Keratinocyte (primary cell): Measurements from ENCODE around the gene ZNF747. TPM values are rescaled to one million over a fixed set of nuclear protein-coding genes. Genes with fewer than 3 reads are reported as not detected.

Experiments used
- DNase-seq: peaks from one replicate; pipeline ENCODE4 v3.0.0-alpha.2; 2011; ENCODE audit warnings: low read depth, missing footprints, low spot score
- FAIRE-seq: peaks from 2 replicates; lab custom pipeline; 2011; peaks lifted over from hg19 to GRCh38; lab: Jason Lieb, UNC
- H2AFZ ChIP-seq: 2 replicates; pipeline ENCODE4 v1.6.0; 2012; ENCODE audit warnings: low read length, control low read depth, inconsistent platforms; ENCODE audit not compliant: control insufficient read depth
- H3K27ac ChIP-seq: 2 replicates; pipeline ENCODE4 v1.5.1; 2011; ENCODE audit warnings: low read length; ENCODE audit not compliant: control insufficient read depth, insufficient read depth
- H3K27me3 ChIP-seq: 3 replicates; pipeline ENCODE4 v1.6.0; 2011; ENCODE audit warnings: low read length; ENCODE audit not compliant: control insufficient read depth, insufficient read depth; ENCODE audit errors: extremely low read depth
- H3K36me3 ChIP-seq, 2 experiments: 2 replicates in 1 of 2; 3 replicates in 1 of 2; pipeline ENCODE4 v1.5.1; 2011; ENCODE audit warnings: low read length in 2 of 2, mild to moderate bottlenecking in 1 of 2; ENCODE audit not compliant: control insufficient read depth in 2 of 2, insufficient read depth in 2 of 2; ENCODE audit errors: extremely low read depth in 1 of 2
- H3K4me1 ChIP-seq: 3 replicates; pipeline ENCODE4 v1.5.1; 2011; ENCODE audit warnings: low read length; ENCODE audit not compliant: control insufficient read depth, insufficient read depth; ENCODE audit errors: extremely low read depth
- H3K4me2 ChIP-seq: 3 replicates; pipeline ENCODE4 v1.6.0; 2011; ENCODE audit warnings: low read depth, low read length; ENCODE audit not compliant: control insufficient read depth, insufficient read depth; ENCODE audit errors: extremely low read depth
- H3K4me3 ChIP-seq, 3 experiments: fragments of 200-600 bp in 1 of 3; sonication (generic) in 1 of 3; 2 replicates in 2 of 3; 3 replicates in 1 of 3; pipeline ENCODE4 v1.5.1; 2011 to 2016; ENCODE audit warnings: low read length in 3 of 3, mild to moderate bottlenecking in 3 of 3, control low read depth in 2 of 3, inconsistent platforms in 1 of 3, low read depth in 1 of 3, mixed read lengths in 1 of 3, mixed run types in 1 of 3, moderate library complexity in 1 of 3; ENCODE audit not compliant: control insufficient read depth in 2 of 3, insufficient read depth in 2 of 3; ENCODE audit errors: extremely low read depth in 1 of 3
- H3K79me2 ChIP-seq: 2 replicates; pipeline ENCODE4 v1.6.0; 2012; ENCODE audit warnings: low read length; ENCODE audit not compliant: control insufficient read depth, insufficient read depth
- H3K9ac ChIP-seq: 3 replicates; pipeline ENCODE4 v1.6.0; 2011; ENCODE audit warnings: low read length; ENCODE audit not compliant: control insufficient read depth, insufficient read depth; ENCODE audit errors: extremely low read depth
- H3K9me1 ChIP-seq: 3 replicates; pipeline ENCODE4 v1.6.0; 2011; ENCODE audit warnings: low read length; ENCODE audit not compliant: control insufficient read depth, insufficient read depth; ENCODE audit errors: extremely low read depth
- H3K9me3 ChIP-seq: 2 replicates; pipeline ENCODE4 v1.5.1; 2012; ENCODE audit warnings: low read depth, low read length; ENCODE audit not compliant: control insufficient read depth
- H4K20me1 ChIP-seq: 3 replicates; pipeline ENCODE4 v1.6.0; 2011; ENCODE audit warnings: low read length; ENCODE audit not compliant: control insufficient read depth, insufficient read depth; ENCODE audit errors: extremely low read depth
- EZH2 ChIP-seq: IDR thresholded peaks from one replicate; pipeline ENCODE4 v1.6.1; 2012; ENCODE audit warnings: inconsistent platforms, mild to moderate bottlenecking, low read length, moderate library complexity
- dilution Hi-C: fragments of 300-500 bp; cut with MboI; formaldehyde crosslinking; loops from one replicate; pipeline ENCODE4 v1.7.0; 2020; ENCODE audit warnings: low sequenced_read_pairs; ENCODE audit not compliant: extremely low pct_ligation_motif_present
- polyA plus RNA-seq, 5 experiments: library from polyadenylated mRNA; depleted of rRNA in 3 of 5; stranded (reverse) in 3 of 5; stranded (forward) in 1 of 5; unstranded in 1 of 5; fragments of >200 nt; gene quantifications; 1 replicate in 1 of 5; 2 replicates in 3 of 5; 3 replicates in 1 of 5; pipeline versions ENCODE4 v1.2.1 to v1.2.3, GENCODE V29; 2011 to 2012; ENCODE audit warnings: missing spikeins in 2 of 5, low read depth in 1 of 5, low replicate concordance in 1 of 5
- TF ChIP-seq, protein P1 (sequence below), 3 experiments: IDR thresholded peaks in 1 of 3; conservative IDR thresholded peaks in 1 of 3; optimal IDR thresholded peaks in 1 of 3; 2 replicates in 2 of 3; 3 replicates in 1 of 3; pipeline versions ENCODE3 to v1.5.1; 2011; ENCODE audit warnings: low read length in 3 of 3, mild to moderate bottlenecking in 3 of 3, moderate library complexity in 2 of 3, control low read depth in 1 of 3, inconsistent platforms in 1 of 3; ENCODE audit not compliant: insufficient read depth in 2 of 3; ENCODE audit errors: extremely low read depth in 1 of 3

ZNF747 gene
- polyA plus RNA-seq, 1 donor (not counting 4 experiments of a cell fraction or from before 2014, with no cell fraction given), result 2.7 TPM

DNA sequence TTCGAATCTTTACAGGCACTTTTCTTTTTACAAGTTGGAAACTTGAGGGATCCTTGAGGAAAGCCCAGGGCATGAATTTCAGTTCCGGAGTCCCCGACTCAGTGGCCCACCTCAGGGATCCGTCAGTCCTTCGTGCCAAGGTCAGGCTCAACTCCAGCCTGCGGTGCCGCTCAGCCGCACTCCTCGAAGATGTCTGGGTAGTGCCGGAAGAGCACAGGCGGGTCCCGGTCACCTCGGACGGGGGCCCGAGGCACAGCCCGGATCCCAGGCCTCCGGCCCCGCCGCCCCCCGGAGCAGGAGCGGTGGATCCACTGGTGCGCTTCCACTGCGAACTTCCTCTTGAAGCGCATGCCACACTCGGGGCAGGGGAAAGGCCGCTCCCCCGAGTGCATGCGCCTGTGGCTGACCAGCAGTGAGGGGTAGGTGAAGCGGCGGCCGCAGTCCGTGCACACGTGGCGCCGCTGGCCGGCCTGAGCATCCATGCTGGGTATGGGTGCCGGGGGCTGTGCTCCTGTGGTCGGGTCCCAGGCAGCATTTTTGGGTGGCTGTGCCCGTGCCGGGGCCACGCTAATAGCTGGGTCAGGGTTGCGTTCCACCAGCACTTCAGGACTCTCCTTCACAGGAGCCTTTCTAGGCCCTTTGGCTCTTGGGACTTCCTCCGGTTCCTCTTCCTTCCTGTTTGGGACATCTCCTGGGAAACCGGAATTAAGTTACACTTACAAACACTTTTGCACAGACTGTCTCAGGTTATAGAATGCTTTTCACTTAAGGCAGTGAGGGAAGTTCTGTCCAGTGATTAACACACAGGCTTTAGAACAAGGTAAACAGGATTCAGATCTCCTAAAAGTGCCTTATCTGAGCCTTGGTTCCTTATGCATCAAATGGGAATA, 35.3 kb upstream of the ZNF747 start:
- Histone ChIP-seq H3K36me3 (no peaks in the 10 kb centered on the region), H3K9me3 (no peaks in the 10 kb centered on the region), H2AFZ (no peak overlapping the region), H3K9ac (no peak overlapping the region), H3K4me2 (peak overlapping the region; percentile 8), H3K4me3 (no peak overlapping the region), H4K20me1 (no peaks in the 10 kb centered on the region), H3K27me3 (no peaks in the 10 kb centered on the region), H3K79me2 (no peaks in the 10 kb centered on the region), H3K27ac (no peak overlapping the region), H3K4me1 (peaks cover 24% of the 10 kb centered on the region), H3K9me1 (no peaks in the 10 kb centered on the region)
- no peak for TF ChIP-seq EZH2
- TF ChIP-seq, protein P1, sequence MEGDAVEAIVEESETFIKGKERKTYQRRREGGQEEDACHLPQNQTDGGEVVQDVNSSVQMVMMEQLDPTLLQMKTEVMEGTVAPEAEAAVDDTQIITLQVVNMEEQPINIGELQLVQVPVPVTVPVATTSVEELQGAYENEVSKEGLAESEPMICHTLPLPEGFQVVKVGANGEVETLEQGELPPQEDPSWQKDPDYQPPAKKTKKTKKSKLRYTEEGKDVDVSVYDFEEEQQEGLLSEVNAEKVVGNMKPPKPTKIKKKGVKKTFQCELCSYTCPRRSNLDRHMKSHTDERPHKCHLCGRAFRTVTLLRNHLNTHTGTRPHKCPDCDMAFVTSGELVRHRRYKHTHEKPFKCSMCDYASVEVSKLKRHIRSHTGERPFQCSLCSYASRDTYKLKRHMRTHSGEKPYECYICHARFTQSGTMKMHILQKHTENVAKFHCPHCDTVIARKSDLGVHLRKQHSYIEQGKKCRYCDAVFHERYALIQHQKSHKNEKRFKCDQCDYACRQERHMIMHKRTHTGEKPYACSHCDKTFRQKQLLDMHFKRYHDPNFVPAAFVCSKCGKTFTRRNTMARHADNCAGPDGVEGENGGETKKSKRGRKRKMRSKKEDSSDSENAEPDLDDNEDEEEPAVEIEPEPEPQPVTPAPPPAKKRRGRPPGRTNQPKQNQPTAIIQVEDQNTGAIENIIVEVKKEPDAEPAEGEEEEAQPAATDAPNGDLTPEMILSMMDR (optimal IDR thresholded peaks at IDR 0.05 in 1 of 3, IDR thresholded peaks at IDR 0.05 in 1 of 3, conservative IDR thresholded peaks at IDR 0.05 in 1 of 3; ENCODE audit: extremely low read depth in 1 of 3, insufficient read depth in 2 of 3, low read length in 3 of 3), result no peak
- dilution Hi-C loops, result no loop called here
- DNase-seq, result no peak
- FAIRE-seq, result no peak

DNA sequence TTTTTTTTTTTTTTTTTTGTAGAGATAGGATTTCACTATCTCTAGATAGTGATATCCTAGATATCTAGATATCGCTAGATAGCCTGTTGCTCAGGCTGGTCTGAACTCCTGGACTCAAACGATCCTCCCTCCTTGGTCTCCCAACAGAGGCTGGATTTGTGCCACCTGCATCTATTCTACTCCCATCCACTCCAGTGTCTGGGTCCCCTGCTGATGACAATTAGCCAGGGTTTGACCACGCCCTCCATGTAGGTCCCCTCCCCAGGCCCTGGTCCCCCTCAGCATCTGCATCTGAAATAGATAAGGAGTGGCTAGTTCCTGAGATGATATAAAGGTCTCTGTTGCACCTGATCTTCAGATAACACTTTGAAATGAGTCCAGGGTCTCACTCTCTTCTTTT, 34.6 kb upstream of the ZNF747 start:
- Histone ChIP-seq H3K4me3 (no peak overlapping the region), H3K9me1 (no peaks in the 10 kb centered on the region), H3K9me3 (no peaks in the 10 kb centered on the region), H4K20me1 (no peaks in the 10 kb centered on the region), H3K4me2 (no peak overlapping the region), H3K9ac (no peak overlapping the region), H2AFZ (no peak overlapping the region), H3K36me3 (no peaks in the 10 kb centered on the region), H3K27ac (no peak overlapping the region), H3K4me1 (peaks cover 24% of the 10 kb centered on the region), H3K79me2 (no peaks in the 10 kb centered on the region), H3K27me3 (no peaks in the 10 kb centered on the region)
- dilution Hi-C loops, result no loop called here
- TF ChIP-seq, protein P1 (optimal IDR thresholded peaks at IDR 0.05 in 1 of 3, IDR thresholded peaks at IDR 0.05 in 1 of 3, conservative IDR thresholded peaks at IDR 0.05 in 1 of 3; ENCODE audit: extremely low read depth in 1 of 3, insufficient read depth in 2 of 3, low read length in 3 of 3), result no peak
- TF ChIP-seq EZH2, result no peak
- FAIRE-seq (no peak), DNase-seq (no peak)
